ENCODE data around the gene NFASC. TPM values are rescaled to one million over a fixed set of nuclear protein-coding genes. Genes with fewer than 3 reads are reported as not detected.

NFASC gene
- total and polyA plus RNA-seq, 2 donors (not counting 3 experiments of a cell fraction or from before 2014, with no cell fraction given): not detected

DNA sequence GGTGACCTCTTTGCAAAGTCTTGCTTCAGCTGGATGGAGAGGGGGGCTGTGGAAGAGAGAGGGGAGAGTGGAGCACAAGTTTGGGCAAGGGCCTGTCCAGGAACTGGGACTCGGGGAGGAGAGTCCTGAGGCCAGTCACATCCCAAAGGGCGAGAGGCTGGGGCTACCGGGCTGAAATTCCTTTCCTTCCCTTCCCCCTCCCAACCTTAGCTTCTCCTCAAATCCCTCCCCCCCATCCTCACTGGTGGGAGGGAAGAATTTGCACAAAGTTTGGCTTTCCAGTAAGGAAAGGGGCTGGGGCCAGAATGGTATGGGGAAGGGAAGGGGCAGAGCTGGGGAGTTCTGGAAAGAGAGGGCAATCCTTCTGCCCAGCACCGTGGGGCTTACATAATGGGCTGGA lies 173.2 kb downstream of the NFASC start:
- no TSS peak for BruUV-seq (replicated peaks)
- no peaks in the 10 kb centered on the region for H3K36me3 ChIP-seq (ENCODE audit: control insufficient read depth in 2 of 2, extremely low read depth in 1 of 2, insufficient read depth in 2 of 2, low read length in 2 of 2)
- H3K4me2 ChIP-seq (ENCODE audit: insufficient read depth, low read length): no peak overlapping the region
- H3K4me3 ChIP-seq (replicated peaks in 1 of 3; ENCODE audit: insufficient read depth in 1 of 3, low read depth in 1 of 3, low read length in 3 of 3): no peak overlapping the region
- DNase-seq (ENCODE audit: low read depth, low spot score) (no peak), FAIRE-seq (no peak)
- dilution Hi-C loops (cut with MboI; ENCODE audit: extremely low pct_ligation_motif_present, low sequenced_read_pairs) (no loop called here), intact Hi-C loops (cut with micrococcal nuclease) (no loop called here)
- peaks cover 37 to 51% of the 10 kb centered on the region in 2 experiments for H3K27me3 ChIP-seq (ENCODE audit: control insufficient read depth in 2 of 2, insufficient read depth in 2 of 2, low read length in 2 of 2)
- H3K27ac ChIP-seq (ENCODE audit: insufficient read depth, low read depth, low read length): no peak overlapping the region
- H3K9me1 ChIP-seq (replicated peaks; ENCODE audit: control insufficient read depth, extremely low read depth, insufficient read depth, low read length): no peaks in the 10 kb centered on the region
- TF ChIP-seq, protein P1, sequence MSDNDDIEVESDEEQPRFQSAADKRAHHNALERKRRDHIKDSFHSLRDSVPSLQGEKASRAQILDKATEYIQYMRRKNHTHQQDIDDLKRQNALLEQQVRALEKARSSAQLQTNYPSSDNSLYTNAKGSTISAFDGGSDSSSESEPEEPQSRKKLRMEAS (IDR thresholded peaks at IDR 0.05; ENCODE audit: insufficient read depth, insufficient read length): no peak
- TF ChIP-seq GATA2 (IDR thresholded peaks at IDR 0.05; ENCODE audit: insufficient read depth, insufficient read length, low read depth, low read length) (no peak), POLR2A (IDR thresholded peaks at IDR 0.05; ENCODE audit: low read depth, low read length) (no peak)
- H2AFZ ChIP-seq (ENCODE audit: low read depth, low read length): no peak overlapping the region
- no peak overlapping the region for H3K9ac ChIP-seq (replicated peaks; ENCODE audit: extremely low read depth, insufficient read depth, low read length)
- no peaks in the 10 kb centered on the region for H4K20me1 ChIP-seq (replicated peaks; ENCODE audit: control insufficient read depth, extremely low read depth, insufficient read depth, low read length)
- CTCF ChIA-PET: interaction anchor here (0.6 kb wide), 1 partner anchor 18 kb away, joined by 3 read pairs; no protein-coding TSS in a partner anchor
- POLR2A ChIA-PET: no interaction called here
- H3K4me1 ChIP-seq (ENCODE audit: control insufficient read depth, extremely low read depth, insufficient read depth, low read length): no peaks in the 10 kb centered on the region
- no peaks in the 10 kb centered on the region for H3K9me3 ChIP-seq (replicated peaks; ENCODE audit: control insufficient read depth, insufficient read depth, low read length)
- no peaks in the 10 kb centered on the region for H3K79me2 ChIP-seq (ENCODE audit: control insufficient read depth, insufficient read depth, low read length)

GRCh38 chr1:205044741-205045140 lies 174.1 kb downstream of the NFASC start:
- no peak overlapping the region for H3K4me3 ChIP-seq (replicated peaks in 1 of 3; ENCODE audit: insufficient read depth in 1 of 3, low read depth in 1 of 3, low read length in 3 of 3)
- no peak for DNase-seq (ENCODE audit: low read depth, low spot score)
- peaks cover 37 to 48% of the 10 kb centered on the region in 2 experiments for H3K27me3 ChIP-seq (ENCODE audit: control insufficient read depth in 2 of 2, insufficient read depth in 2 of 2, low read length in 2 of 2)
- H3K36me3 ChIP-seq (ENCODE audit: control insufficient read depth in 2 of 2, extremely low read depth in 1 of 2, insufficient read depth in 2 of 2, low read length in 2 of 2): no peaks in the 10 kb centered on the region
- H3K79me2 ChIP-seq (ENCODE audit: control insufficient read depth, insufficient read depth, low read length): no peaks in the 10 kb centered on the region
- no peak overlapping the region for H2AFZ ChIP-seq (ENCODE audit: low read depth, low read length)
- H3K9me3 ChIP-seq (replicated peaks; ENCODE audit: control insufficient read depth, insufficient read depth, low read length): no peaks in the 10 kb centered on the region
- FAIRE-seq: no peak
- no peak overlapping the region for H3K4me2 ChIP-seq (ENCODE audit: insufficient read depth, low read length)
- POLR2A ChIA-PET: no interaction called here
- CTCF ChIA-PET: interaction anchor here (1.0 kb wide), 1 partner anchor 17 kb away, joined by 5 read pairs; no protein-coding TSS in a partner anchor
- dilution Hi-C loops (cut with MboI; ENCODE audit: extremely low pct_ligation_motif_present, low sequenced_read_pairs): no loop called here
- no peak overlapping the region for H3K27ac ChIP-seq (ENCODE audit: insufficient read depth, low read depth, low read length)
- H3K4me1 ChIP-seq (ENCODE audit: control insufficient read depth, extremely low read depth, insufficient read depth, low read length): no peaks in the 10 kb centered on the region
- intact Hi-C loops (cut with micrococcal nuclease): no loop called here
- TF ChIP-seq JUN (IDR thresholded peaks at IDR 0.05; ENCODE audit: borderline replicate concordance, insufficient read depth, insufficient read length, low read depth) (no peak), POLR2A (IDR thresholded peaks at IDR 0.05; ENCODE audit: low read depth, low read length) (no peak), EZH2 (IDR thresholded peaks at IDR 0.05; ENCODE audit: borderline replicate concordance, low read depth, low read length, severe bottlenecking) (no peak)
- BruUV-seq (replicated peaks): no TSS peak
- no peaks in the 10 kb centered on the region for H4K20me1 ChIP-seq (replicated peaks; ENCODE audit: control insufficient read depth, extremely low read depth, insufficient read depth, low read length)
- no peak overlapping the region for H3K9ac ChIP-seq (replicated peaks; ENCODE audit: extremely low read depth, insufficient read depth, low read length)
- no peaks in the 10 kb centered on the region for H3K9me1 ChIP-seq (replicated peaks; ENCODE audit: control insufficient read depth, extremely low read depth, insufficient read depth, low read length)
